Stimulated activated CD8-positive, alpha-beta memory T cell treated with anti-CD3 and anti-CD28 coated beads, Interleukin-2, amount 100 ng/mL, for 48 hours (primary cell): Measurements from ENCODE around the gene ABCG1.

Experiments used
- DNase-seq, 2 donors: peaks; one replicate each; pipeline ENCODE4 v3.0.0-alpha.2; 2020; ENCODE audit warnings: low read depth in 2 of 2

The ABCG1 gene

DNA sequence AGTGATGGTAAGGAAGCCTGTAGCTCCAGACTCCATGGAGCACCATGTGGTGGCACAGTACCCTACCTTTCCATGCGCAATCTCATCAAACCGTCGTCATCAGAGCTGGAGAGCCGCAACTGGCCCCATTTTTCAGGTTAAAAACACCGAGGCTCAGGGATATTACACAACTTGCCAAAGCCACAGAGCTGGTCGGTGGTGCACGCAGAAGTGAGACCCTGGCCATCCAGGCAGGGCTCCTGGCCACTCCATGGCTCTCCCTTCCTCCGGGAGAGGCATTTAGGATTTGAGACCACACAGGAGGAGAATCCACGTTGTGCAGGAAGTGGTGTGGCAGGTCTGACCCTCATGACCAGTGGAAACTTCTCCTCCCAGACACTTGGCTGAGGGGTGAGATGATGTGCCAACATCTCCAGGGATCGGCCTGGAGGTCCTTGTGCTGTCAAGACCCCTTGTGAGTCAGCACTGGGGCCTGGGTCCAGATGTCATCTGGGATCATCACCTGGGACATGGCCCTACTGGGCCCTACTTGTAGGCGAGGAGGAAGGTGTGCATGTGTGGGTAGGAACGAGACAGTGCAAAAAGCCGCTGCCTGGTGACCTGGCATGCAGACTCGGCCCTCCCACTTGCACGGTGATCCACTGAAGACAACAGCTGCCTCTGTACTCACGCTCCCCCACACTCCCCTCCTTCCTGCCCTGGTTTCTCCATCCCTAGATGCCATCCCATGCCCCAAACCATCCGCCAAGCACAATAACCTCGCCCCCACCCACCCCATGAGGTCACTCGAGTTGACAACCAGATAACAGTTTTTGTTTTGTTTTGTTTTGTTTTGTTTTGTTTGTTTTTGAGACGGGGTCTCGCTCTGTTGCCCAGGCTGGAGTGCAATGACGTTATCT is 85.9 kb downstream of the ABCG1 start:
- no peak for DNase-seq

DNA sequence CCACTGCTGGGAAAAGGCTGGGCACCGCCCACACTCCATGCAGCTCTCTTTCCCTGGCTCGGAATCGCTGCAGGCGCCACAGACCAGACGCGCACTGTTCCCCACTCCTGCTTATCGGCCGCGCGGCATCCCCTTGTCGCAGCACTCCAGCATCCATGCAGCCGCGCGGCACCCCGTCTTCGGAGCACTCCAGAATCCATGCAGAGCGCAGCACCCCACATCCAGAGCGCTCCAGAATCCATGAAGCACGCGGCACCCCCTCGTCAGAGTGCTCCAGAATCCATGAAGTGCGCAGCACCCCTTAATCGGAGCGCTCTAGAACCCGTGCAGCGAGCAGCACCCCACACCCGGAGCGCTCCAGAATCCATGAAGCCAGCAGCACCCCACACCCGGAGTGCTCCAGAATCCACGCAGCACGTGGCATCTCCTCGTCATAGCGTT is 86.8 kb downstream of the ABCG1 start:
- DNase-seq, result no peak

DNA sequence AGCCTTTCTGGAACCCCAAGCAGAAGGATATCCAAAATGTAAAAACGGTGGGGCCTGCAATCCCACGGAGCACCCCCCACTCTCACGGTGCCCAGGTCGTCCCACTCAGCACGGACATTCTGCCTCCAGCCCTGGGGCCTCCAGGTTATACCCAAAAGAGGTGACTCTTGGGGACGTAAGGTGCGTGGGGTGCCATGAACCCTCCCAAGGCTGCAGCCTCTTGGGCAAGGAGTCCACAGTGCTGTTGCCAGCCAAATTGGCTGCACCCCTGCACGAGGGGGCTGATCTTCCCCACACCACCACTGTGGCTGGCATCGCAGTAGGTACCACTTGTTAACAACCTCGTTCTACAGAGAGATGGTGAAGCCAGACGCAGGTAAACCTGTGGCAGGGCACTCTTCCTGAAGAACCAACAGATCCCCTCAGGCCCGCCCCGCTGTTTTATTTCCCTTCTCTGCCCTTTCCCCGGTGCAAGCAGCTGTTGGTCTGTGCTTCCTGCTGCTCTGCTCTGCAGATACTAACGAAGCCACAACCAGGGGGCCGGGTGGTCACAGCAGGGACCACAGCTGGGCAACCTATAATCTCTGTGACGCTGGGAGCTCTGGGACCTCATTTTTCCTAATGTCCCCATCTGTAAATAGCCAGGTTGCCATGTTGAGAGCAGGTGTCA is 87.6 kb downstream of the ABCG1 start:
- no peak for DNase-seq

DNA sequence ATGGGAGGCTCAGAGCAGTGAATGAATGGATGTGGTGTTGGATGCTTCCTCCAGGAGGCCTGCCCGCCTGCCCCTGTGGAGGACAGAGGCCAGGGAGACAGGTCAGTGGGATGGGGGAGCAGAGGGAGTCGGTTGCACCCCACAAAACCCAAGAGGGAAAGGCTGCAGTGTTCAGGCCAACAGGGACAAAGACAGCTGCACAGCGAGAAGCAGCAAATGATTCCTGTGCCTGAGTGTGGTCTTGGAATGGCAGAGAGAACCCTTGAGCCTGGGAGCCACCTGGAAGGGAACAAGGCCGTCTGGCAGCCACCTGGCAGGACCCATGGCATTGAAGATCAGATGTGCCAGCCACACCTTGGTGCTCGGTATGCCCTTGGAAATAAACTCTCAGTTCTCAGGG is 88.2 kb downstream of the ABCG1 start:
- no peak for DNase-seq

DNA sequence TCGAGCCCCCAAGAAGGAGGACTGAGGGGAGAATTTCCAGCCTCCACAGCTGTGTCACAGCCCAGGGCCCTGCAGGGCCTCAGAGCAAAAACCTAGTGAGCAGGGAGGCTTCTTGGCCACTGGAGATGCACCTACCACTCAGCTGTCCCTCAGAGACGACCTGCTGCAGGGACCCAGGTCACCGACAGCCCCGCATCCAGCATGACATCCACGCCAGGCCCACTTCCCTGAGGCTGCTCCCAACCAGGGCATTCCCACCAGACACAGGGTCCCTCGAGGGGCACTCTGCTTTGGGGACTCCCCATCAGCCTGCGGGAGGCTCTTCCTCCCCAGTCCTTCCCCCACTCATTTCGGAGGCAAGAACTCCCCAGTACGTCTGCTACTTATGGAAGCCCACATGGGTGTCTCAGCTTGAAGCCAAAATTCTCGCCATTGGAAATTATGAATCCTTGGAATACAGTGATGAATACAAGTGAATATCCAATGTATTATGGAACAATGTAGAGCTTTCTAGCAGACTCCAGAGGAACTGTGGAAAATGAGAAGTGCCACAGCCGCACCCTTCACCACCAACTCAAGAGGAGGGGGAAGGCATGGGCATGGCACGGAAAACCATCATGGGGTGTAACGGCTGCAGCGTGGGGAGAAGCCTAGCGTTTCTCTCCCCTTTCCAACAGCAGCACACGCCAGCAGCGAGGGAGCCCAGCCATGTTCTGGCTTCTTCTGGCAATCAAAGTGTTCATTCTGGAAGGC is 89.4 kb downstream of the ABCG1 start:
- DNase-seq, result no peak

DNA sequence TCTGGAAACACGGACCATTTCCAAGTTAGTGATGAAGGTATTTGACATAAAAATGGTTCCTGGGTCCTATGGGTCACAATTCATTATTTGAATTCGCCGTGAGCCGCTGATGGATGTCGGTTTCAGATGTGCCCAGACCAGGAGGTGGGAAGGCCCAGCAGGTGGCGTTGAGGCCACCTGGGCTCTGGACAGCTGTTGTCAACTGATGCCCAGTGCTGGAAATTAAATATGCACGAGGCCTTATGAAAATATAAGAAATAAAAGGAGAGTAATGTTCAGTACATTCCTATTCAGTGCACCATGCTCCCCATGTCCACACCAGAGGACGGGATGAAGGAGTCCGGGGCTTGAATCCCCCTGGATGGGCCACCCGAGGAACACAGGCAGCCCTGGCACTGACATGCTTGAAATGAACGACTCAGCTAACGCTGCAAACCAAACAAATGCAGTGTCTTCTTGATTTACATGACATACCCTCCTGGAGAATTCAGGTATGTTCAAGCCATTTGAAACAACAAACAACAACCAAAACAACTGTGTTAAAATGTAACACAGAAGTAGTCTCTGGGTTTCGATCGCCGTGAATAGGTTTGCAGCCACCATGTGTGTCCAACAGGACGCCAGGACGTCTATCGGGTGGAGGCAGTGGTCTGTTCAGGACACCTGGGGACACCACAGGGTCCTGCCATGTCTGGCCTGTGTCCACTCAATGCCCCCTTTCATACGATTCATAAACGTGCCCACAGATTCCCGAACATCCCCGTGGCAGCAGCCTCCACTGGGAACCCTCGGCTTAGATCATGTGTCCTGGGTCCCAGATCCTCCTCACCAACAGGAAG is 90.2 kb downstream of the ABCG1 start:
- no peak for DNase-seq

DNA sequence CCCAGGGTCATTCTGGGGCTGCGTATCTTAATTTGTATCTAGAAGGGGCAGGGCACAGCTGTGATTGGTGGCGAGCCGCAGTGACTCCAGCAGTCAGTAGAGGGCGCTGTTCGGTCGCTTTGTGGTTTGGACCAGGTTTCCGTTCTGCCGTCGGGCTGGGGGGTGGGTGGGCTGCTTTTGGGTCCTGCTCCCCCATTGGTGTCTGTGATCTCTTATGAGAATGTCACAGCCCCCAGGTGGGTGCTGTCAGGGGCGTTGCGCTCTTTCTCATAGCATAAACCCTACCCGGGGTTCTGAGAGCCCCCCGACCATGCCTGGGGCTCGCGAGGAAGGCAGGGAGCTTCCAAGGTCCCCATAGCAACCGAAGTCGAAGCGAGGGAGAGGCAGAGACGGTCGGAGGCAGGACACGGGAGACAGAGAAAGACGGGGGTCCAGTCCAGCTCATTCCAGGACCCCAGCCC is 90.8 kb downstream of the ABCG1 start:
- DNase-seq, result peak; percentile 50 to 66

DNA sequence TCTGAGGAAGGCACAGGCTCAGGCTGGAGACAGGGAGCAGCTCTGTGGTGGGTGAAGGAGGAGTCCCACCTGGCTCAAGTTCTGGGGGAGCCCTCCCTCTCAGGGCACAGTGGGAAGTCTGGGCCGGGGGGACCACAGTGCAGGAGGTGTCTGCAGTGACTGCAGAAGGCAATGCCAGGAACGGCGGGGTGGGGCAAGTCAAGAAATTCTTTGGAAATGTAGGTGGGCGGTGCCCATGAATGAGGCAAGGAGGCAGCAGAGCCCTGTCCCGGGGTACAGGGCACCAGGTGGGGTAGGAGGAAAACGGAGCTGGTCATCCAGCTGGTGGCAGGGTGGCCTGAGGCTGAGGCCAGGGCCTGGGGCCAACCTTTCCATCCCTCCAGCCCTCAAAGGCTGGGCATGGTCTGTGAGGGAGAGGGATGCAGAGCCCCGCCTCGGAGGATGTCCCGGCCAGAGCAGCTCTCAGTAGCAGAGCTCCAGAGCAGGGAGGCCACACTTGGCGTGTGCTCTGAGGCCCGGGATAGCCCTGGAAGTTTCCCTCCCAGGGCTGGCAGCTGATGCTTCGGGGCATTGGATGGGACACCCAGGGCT is 91.6 kb downstream of the ABCG1 start:
- DNase-seq, result no peak

DNA sequence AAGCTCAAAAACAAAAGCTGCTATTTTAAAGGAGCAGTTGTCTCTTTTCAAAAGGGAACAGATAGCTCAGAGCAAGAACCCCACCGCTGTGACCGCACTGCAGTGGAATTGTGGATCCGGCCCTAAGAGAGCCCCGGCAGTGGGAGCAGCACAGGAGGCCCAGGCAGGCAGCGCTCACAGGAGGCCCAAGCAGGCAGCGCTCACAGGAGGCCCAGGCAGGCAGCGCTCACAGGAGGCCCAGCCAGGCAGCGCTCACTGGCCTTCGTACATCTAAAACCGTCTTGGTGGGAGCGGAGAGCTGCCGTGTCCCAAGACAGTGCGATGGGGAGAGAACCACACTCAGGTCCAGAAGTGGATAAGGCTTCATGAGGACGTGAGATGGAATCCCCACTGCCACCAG is 92.2 kb downstream of the ABCG1 start:
- no peak for DNase-seq

DNA sequence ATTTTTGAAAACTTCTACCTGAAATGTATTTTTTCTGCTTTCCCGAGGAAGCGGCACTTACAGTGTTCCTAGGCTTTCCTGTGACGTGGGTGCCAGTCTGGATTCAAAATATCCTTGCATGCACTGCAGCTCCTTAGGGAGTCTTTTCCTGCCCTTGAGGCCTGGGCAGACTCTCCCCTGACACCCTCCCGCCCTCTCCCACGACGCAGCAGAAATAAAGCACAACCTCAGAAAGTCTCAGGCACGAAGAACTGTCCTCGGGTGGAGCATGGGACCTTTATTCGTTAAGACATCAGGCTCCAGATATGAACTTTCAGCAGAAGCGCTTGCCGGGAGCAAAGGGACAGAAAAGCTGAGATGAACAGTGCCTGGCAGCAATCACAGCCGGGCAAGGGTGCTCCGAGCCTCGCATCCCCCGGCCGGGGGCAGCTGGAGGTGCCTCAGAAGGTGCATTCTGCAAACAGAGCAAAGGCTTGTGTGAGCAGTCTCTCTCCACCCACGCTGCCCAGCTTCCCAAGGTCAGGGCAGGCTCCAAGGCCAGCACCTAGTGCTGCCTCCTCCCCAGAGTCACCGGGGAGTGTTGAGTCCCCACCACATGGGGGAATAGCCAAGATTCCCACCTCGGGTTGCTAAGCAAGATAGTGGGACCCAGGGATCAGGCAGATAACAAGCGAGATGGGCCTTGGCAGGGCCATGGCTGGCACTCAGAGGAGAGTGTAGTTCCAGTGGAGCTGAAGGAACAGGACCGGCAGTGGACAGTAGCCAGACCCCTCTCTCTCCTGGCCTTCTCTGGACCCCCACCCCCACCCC is 93.1 kb downstream of the ABCG1 start:
- no peak for DNase-seq

DNA sequence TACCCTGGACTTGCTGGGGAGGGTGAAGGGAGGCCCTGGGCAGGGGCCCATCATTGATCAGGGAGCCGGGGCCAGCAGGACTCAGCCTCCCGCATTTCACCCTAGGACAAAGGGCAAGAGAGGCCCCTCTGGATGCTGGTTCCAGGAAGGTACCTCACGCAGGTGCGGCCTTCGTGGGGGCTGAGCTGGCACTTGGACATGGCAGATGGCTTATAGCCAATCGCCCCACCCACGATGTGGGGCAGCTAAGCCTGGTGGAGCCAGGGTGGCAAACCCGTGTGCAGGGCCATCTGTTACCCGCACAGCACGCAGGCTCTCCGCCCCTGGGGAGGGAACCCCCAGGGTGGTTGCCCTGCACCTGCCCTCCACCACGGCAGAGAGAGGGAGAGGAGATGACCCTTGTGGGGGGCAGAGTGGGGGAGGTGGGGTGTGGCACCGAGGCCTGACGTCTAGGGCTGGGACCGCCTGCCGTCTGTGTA is 93.7 kb downstream of the ABCG1 start:
- no peak for DNase-seq

DNA sequence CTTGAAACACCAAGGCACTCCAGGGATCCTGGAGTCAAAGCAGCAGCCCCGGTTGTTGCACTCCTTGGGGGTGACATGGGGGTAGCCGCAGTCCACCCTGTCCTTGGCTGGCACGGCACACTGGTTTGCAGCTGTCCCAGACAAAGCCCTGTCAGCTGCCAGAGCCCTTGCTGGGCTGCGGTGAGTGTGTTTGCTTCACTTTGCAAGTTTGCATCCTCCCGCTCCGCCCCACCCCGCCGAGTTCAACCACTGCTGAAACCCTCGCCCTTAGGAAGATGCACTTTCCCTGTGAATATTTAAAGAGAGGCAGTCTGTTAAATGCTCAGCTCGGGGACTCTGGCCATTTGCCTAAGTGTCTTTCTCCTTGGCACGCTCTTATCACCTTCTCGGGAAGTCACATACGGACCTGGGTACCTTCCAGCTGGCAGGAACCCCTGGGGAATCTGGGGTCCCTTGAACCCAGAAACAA is 94.6 kb downstream of the ABCG1 start:
- DNase-seq, result no peak

DNA sequence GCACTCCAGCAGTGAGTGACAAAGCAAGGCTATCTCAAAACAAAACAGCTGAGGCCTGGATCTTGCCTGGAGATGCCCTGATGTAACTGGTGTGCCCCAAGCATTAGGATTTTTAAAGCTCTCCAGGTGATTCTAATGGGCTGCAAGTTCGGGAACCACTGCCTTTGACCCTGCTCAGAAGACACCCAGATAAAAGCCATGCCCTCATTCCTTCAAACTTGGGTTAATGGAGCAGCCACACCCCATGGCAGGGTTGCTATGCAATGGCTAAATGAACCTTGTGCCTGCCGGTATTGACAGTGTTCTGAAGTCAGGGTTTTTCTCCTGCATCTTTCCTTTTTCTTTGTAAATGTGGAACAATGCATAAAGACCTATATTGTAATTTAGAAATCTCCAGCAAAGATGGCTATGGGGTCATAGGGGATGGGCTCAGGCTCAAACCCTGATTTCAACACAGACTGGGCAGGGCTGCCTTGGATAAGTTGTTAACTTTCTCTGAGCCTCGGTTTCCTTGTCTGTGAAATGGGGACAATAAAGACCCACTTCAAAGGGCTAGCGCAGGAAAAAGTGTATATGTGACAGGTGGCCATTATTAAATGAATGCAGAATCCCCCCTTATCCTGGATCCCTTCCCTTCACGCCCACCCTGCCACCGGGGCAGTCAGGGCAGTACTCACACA is 95.8 kb downstream of the ABCG1 start:
- no peak for DNase-seq

DNA sequence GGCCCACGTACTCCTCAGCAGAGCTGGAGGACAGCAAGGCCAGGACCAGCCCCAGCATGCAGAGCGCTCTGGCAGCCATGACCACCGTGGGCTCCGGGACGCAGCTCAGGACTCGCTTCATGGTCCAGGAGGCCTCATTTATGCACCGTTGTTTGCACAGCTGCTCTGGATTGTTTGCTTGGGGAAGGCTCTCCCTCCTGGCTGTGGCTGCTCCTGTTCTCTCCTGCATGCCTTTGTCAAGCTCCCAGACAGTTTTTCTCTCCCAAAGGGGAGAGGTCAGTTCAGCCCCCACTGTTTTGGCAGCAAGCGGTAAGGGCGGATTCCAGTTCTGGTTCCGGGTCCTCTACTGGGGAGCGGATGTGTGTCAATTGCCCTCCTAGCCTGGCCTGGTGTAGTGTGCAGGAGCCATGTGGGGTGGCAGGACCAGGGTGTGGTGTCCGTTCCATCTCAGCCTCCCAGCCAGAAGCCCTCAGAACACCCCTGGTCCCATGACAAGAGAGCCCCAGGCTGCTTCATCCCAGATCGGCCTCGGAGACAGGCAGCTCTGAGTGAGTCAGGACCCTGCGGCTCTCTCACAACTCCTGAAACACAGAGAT is 96.5 kb downstream of the ABCG1 start, which contains the start of gene TFF3:
Gene TFF3 (minus strand): TSS at position 114 of the 596 bp plus-strand sequence. CDS start 35 bp downstream, at position 79.
- DNase-seq, result no peak

DNA sequence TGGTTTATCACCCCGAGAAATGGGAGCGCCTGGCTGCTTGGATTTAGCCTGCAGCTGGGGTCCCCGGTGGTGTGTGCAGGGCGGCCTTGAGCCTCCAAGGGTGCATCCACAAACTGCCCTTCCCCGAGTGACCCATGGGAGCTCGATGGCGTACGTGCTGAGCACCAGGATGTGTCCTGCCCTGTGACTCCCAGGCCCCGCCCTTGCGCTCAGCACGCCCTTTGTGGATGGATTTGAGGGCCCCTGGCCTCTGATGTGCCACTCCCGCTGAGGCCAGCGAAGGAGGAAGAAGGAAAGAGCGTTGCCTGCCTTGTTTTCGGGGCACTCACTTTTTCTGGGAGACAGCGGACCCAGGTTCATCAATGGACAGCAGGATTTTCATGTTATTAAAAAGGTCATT is 98.0 kb downstream of the ABCG1 start:
- DNase-seq, result no peak

DNA sequence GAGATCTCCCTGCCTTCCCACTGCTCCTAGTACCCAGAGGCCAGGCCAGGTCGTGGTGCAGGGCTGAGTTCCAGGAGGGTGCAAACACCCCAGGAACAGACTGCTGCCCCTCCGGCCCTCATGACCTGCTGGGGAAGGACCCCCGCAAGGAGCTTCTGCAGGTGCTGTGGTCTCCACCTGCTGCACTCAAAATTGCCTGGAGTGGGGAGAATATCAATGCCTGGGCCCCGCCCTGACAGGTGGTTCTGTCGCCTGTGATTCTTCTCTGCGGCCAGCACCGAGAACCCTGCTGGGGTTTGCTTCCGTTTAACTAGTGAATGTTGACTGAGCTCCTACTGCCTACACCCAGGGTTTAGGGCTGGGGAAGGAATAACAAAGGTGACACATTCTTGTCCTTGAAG is 98.4 kb downstream of the ABCG1 start:
- DNase-seq, result no peak

DNA sequence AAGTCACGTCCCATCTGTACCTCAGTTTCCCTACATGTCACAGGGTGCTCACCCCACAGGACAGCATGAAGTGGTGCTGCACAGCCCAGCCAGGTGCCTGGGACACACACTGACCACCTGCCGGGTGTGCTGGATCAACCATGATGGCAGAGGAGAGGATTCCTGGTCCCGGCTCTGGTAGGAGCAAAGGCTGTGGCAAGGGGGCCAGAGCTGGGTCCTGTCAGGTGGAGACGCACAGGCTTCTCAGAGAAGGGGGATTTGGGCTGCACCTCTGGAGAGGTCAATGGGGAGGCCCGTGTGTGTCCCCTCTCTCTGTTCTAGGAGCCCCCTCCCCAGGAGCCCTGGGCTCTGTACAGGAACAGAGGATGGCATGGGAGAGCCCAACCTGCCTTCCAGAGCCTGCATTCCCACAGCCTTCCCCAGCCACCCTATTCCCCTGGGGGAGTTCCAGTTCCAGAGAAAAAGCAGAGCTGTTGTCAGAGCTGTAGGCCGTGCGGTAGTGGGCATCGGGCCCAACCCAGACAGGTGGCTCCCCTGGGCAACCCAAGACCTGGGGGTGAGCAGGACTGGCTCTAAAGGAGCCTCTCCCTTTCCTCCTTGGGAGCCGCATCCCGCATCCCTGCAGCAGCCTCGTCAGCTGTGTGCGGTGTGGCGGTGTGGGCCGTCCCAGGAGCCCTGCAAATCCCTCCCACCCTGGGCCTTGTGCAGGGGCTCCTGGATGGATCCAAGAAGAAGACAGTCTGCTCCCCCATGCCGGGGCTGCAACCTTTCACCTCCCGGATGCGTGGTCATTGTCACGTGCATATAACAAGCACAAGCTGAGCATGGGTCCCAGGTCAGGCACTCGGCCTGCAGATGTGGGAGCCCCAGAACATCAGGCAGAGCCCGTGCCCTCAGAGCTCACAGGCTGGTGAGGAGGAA is 99.1 kb downstream of the ABCG1 start:
- no peak for DNase-seq

DNA sequence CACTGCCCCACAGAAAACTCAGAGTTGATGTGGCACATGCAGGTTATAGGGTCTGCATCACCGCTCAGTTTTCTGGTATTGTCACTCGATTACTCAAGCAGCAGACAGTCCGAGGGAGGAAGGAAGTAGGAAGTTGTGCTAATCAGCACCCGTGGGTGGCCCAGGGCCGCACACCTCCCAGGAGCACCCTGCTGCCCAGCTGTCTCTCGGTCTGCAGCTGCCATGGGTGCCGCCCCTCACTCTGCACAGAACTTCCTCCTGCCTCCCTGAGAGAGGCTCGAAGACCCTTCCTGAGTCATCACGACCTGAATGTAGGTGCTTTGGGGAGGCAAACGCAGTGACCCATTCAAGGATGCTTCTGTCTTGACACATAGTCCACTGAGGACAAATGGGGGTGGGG is 100.4 kb downstream of the ABCG1 start:
- no peak for DNase-seq
